GM12878 (cell line): ENCODE measurements around the gene PPP1R12B.

Source experiments
- CBX3 ChIP-seq: fragments of 200-600 bp; sonication (generic); IDR thresholded peaks from 2 replicates; pipeline ENCODE4 v1.6.1; 2016; ENCODE audit warnings: low read depth, borderline replicate concordance
- CTCF ChIP-seq, 3 experiments: IDR thresholded peaks in 2 of 3; conservative IDR thresholded peaks in 1 of 3; 2 replicates each; pipeline ENCODE4 v1.5.1; 2011; ENCODE audit warnings: low read depth in 3 of 3, low read length in 3 of 3, mild to moderate bottlenecking in 3 of 3, control low read depth in 2 of 3, moderate library complexity in 2 of 3, inconsistent platforms in 1 of 3, mixed read lengths in 1 of 3; ENCODE audit not compliant: control insufficient read depth in 2 of 3, insufficient read depth in 1 of 3; ENCODE audit errors: extremely low read depth in 1 of 3
- POLR2A ChIP-seq: IDR thresholded peaks from 2 replicates; pipeline ENCODE4 v1.6.1; 2011; ENCODE audit warnings: low read depth, mild to moderate bottlenecking, low read length
- POLR2AphosphoS5 ChIP-seq: IDR thresholded peaks from 2 replicates; pipeline ENCODE4 v1.6.1; 2011; ENCODE audit warnings: mild to moderate bottlenecking, low read length, inconsistent platforms
- SUZ12 ChIP-seq: fragments of 200-600 bp; sonication (generic); IDR thresholded peaks from one replicate; pipeline ENCODE4 v1.6.1; 2018; ENCODE audit warnings: antibody characterized with exemption, mild to moderate bottlenecking; ENCODE audit not compliant: unreplicated experiment

GRCh38 chr1:202553560-202554038, 205.1 kb downstream of the PPP1R12B start:
- TF ChIP-seq SUZ12 (no peak), POLR2A (no peak), CBX3 (no peak), CTCF (IDR thresholded peaks at IDR 0.05 in 2 of 3, conservative IDR thresholded peaks at IDR 0.05 in 1 of 3; ENCODE audit: control insufficient read depth in 2 of 3, extremely low read depth in 1 of 3, insufficient read depth in 1 of 3, low read depth in 3 of 3, low read length in 3 of 3) (no peak), POLR2AphosphoS5 (no peak)
